Lower leg skin (tissue), 3 donors: ENCODE results near the gene LMTK3.

Experiments used
- POLR2A ChIP-seq, 2 donors: fragments of 450-650 bp; IDR thresholded peaks; one replicate each; pipeline ENCODE4 v1.6.1; 2016 to 2017; ENCODE audit warnings: antibody characterized with exemption in 2 of 2, mild to moderate bottlenecking in 1 of 2, moderate library complexity in 1 of 2
- TF ChIP-seq, protein P1 (sequence below), 3 donors: fragments of 450-650 bp; IDR thresholded peaks; one replicate each; pipeline ENCODE4 v1.5.1; 2016; ENCODE audit warnings: antibody characterized with exemption in 3 of 3, mild to moderate bottlenecking in 3 of 3, moderate library complexity in 2 of 3

- TF ChIP-seq POLR2A (IDR thresholded peaks at IDR 0.05) = no peak
- TF ChIP-seq, protein P1, sequence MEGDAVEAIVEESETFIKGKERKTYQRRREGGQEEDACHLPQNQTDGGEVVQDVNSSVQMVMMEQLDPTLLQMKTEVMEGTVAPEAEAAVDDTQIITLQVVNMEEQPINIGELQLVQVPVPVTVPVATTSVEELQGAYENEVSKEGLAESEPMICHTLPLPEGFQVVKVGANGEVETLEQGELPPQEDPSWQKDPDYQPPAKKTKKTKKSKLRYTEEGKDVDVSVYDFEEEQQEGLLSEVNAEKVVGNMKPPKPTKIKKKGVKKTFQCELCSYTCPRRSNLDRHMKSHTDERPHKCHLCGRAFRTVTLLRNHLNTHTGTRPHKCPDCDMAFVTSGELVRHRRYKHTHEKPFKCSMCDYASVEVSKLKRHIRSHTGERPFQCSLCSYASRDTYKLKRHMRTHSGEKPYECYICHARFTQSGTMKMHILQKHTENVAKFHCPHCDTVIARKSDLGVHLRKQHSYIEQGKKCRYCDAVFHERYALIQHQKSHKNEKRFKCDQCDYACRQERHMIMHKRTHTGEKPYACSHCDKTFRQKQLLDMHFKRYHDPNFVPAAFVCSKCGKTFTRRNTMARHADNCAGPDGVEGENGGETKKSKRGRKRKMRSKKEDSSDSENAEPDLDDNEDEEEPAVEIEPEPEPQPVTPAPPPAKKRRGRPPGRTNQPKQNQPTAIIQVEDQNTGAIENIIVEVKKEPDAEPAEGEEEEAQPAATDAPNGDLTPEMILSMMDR (IDR thresholded peaks at IDR 0.05) = no peak
These were observed 42.8 kb downstream of the LMTK3 start for GRCh38 chr19:48468772-48469288.
